Loucy (cell line): Measurements from ENCODE around the gene NECTIN1.

ENCODE experiments used
- CTCF ChIP-seq: fragments of 200-600 bp; sonication (generic); conservative IDR thresholded peaks from 2 replicates; pipeline ENCODE4 v1.5.1; 2014; ENCODE audit warnings: mild to moderate bottlenecking, antibody characterized with exemption, low read length
- EZH2phosphoT487 ChIP-seq: fragments of 200-600 bp; IDR thresholded peaks from 2 replicates; pipeline ENCODE4 v1.6.1; 2018; ENCODE audit warnings: antibody characterized with exemption, mild to moderate bottlenecking, moderate library complexity, borderline replicate concordance

GRCh38 chr11:119723243-119723951 is 5.6 kb downstream of the NECTIN1 start:
- no peak for TF ChIP-seq CTCF
- TF ChIP-seq EZH2phosphoT487 = no peak
